GM13977 (cell line): ENCODE data around the gene CITED4.

Source experiments
- DNase-seq: peaks from one replicate; pipeline ENCODE4 v3.0.0; 2012; ENCODE audit warnings: low spot score
- in situ Hi-C: fragments of 300-500 bp; cut with MboI; formaldehyde crosslinking; loops from one replicate; pipeline ENCODE4 v1.12.0; 2022; ENCODE audit warnings: low sequenced_read_pairs, low pct_unique_long_range_greater_than_20kb, mixed read lengths, inconsistent platforms; ENCODE audit not compliant: unreplicated experiment
- TF ChIP-seq, protein P1 (sequence below): IDR thresholded peaks from 2 replicates; pipeline ENCODE4 v1.5.1; 2012; ENCODE audit warnings: mild to moderate bottlenecking, control low read depth; ENCODE audit not compliant: insufficient read depth; ENCODE audit errors: extremely low read depth, missing control alignments

CITED4 gene

DNA sequence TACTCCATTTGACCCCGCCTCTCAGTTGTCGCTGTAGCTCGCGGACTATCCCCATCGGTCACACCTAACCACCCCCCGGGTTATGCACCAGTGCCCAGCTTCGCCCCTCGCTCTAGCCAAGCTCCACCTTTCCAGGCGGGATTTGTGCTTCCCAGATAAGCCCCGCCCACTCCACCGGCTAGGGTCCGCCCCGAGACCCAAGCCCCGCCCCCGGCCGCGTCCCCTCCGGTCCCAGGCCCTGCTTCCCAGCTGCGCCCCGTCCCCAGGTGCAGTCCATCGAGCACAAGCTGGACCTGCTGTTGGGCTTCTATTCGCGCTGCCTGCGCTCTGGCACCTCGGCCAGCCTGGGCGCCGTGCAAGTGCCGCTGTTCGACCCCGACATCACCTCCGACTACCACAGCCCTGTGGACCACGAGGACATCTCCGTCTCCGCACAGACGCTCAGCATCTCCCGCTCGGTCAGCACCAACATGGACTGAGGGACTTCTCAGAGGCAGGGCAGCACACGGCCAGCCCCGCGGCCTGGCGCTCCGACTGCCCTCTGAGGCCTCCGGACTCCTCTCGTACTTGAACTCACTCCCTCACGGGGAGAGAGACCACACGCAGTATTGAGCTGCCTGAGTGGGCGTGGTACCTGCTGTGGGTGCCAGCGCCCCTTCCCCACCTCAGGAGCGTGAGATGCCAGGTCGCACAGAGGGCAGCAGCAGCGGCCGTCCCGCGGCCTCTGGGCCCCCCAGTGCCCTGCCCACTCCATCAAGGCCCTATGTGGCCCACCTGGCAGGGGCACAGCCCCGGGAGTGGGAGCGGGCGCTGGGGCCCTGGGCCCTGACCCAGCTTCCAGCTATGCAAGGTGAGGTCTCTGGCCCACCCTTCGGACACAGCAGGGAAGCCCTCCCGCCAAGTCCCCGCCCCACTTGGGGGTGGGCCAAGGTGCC is 23.9 kb downstream of the CITED4 start:
- in situ Hi-C loops: no loop called here
- DNase-seq: no peak
- TF ChIP-seq, protein P1, sequence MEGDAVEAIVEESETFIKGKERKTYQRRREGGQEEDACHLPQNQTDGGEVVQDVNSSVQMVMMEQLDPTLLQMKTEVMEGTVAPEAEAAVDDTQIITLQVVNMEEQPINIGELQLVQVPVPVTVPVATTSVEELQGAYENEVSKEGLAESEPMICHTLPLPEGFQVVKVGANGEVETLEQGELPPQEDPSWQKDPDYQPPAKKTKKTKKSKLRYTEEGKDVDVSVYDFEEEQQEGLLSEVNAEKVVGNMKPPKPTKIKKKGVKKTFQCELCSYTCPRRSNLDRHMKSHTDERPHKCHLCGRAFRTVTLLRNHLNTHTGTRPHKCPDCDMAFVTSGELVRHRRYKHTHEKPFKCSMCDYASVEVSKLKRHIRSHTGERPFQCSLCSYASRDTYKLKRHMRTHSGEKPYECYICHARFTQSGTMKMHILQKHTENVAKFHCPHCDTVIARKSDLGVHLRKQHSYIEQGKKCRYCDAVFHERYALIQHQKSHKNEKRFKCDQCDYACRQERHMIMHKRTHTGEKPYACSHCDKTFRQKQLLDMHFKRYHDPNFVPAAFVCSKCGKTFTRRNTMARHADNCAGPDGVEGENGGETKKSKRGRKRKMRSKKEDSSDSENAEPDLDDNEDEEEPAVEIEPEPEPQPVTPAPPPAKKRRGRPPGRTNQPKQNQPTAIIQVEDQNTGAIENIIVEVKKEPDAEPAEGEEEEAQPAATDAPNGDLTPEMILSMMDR: no peak

DNA sequence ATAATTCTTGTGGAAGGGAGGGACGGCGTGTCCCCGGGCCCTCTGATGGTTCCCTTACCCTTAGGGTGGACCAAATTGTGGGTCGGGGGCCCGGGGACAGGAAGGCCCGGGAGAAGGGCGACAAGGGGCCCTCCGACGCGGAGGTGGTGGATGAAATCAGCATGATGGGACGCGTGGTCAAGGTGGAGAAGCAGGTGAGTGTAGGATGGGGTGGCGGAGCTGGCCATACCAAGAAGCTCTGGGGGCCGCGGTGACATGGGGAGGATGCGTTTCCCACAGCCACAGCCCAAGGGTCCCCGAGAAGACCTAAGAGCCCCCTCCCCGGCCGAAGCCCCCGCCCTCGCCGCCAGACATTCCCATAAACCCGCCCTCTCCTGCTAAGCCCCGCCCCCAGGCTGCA is 24.6 kb downstream of the CITED4 start:
- TF ChIP-seq, protein P1: no peak
- no peak for DNase-seq
- in situ Hi-C loops: no loop called here

DNA sequence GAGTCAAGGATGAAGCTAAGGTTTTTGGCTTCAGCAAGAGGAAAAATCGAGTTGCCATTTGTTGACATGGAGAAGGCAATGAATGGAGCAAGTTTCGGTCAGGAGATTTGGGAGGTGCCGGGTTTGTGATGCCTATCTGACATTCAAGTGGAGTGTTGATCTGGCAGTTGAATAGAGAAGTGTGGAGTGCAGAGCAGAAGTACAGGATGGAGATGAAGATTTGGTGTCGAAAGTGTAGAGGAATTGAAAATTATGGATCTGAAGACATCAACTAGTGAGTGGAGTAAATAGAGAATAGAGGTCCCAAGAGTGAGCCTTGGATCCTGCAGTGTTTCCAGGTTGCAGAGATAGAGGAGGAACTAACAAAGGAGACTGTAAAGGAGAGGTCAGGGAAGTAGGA is 25.9 kb downstream of the CITED4 start:
- in situ Hi-C loops: no loop called here
- TF ChIP-seq, protein P1: no peak

DNA sequence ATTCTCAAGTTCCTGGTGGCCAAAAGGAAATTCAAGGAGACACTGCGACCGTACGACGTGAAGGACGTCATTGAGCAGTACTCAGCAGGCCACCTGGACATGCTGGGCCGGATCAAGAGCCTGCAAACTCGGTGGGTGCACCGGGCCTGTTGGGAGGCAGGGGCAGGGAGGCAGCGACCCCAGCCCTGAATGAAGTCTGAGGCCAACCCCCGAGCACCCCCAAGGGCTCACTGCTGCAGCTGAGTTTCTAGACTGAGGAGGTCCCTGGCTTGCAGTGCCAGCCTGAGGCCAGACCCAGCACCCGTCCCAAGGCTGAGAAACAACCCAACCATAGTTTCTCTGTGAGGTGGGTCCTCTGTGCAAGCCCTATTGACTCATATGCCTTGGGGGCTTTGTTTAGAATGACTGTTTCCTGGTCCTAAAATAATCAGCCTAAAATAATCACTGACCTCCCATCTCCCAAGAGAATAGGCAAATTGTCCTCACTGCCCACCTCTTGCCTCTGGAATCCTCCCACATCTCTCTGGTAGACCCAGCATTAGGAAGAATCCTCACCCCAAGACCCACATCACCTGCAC is 27.1 kb downstream of the CITED4 start:
- no peak for DNase-seq
- TF ChIP-seq, protein P1: no peak
- in situ Hi-C loops: no loop called here

More for the DNA sequence above, 25.9 kb downstream of the CITED4 start:
- DNase-seq: no peak

DNA sequence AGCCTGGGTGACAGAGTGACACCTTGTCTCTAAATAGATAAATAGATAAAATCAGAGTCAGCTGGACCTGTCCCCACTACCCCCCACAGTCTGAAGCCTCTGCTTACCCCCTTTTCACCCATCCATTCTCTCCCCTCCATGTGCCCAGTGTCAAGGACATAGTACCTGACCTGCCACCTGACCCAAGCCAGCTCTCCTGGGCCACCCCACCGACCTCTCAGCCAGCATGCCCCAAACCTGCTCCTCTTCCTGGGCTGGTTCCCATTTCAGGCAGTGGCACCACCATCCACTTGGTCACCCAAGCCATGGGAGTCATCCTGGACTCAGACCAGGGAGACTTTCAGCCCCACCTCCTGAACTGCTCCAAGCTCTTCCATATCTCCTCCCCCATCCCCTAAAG is 28.2 kb downstream of the CITED4 start:
- TF ChIP-seq, protein P1: no peak
- in situ Hi-C loops: no loop called here
- no peak for DNase-seq

DNA sequence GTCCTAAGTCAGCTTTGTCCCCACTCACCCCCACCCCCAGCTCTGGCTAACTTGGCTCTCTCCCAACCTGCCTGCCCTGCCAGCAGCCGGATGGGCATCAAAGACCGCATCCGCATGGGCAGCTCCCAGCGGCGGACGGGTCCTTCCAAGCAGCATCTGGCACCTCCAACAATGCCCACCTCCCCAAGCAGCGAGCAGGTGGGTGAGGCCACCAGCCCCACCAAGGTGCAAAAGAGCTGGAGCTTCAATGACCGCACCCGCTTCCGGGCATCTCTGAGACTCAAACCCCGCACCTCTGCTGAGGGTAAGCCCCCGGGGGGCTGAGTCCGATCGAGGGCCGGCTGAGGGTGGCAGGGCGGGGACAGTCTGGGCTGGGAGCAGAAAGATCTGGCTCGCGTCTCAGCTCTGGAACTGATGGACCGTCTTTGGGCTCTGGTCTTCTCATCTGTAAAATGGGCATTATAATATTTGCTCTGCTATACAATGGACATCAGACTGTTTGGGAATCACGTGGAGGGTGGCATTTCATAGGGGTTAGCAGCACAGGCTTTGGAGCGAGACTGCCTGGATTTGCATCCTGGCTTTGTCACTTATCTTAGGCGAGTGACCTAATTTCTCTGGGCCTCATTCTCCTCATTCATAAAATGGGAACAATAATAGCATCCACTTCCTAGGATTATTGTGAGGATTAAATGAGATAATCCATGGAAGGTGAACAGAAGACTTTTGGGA is 31.0 kb downstream of the CITED4 start:
- TF ChIP-seq, protein P1: no peak
- DNase-seq: no peak
- in situ Hi-C loops: no loop called here
